ENCODE data around the gene SGSH. TPM values are rescaled to one million over a fixed set of nuclear protein-coding genes. Genes with fewer than 3 reads are reported as not detected.
A peak's percentile ranks its signal among the peaks of the same experiment; 100 is the strongest.

The SGSH gene
- total RNA-seq, 1 donor from 2014 or later: 7.2 TPM

- TF ChIP-seq CTCF (IDR thresholded peaks at IDR 0.05) (no peak), EZH2phosphoT487 (IDR thresholded peaks at IDR 0.05) (no peak), EZH2 (IDR thresholded peaks at IDR 0.05) (no peak)
These were observed 33.0 kb downstream of the SGSH start for GRCh38 chr17:80187090-80187489.

GRCh38 chr17:80185968-80186367 lies 34.2 kb downstream of the SGSH start:
- Histone ChIP-seq H2AFZ (replicated peaks) (no peak overlapping the region), H4K20me1 (ENCODE audit: low read depth) (no peaks in the 10 kb centered on the region), H3K9ac (no peak overlapping the region), H3F3A (ENCODE audit: low read depth) (peaks cover 8% of the 10 kb centered on the region), H3K4me2 (no peak overlapping the region), H3K27ac (no peak overlapping the region), H3K36me3 (no peaks in the 10 kb centered on the region), H3K4me3 (no peak overlapping the region), H3K79me2 (ENCODE audit: low read depth) (no peaks in the 10 kb centered on the region), H3K9me3 (ENCODE audit: low read depth) (no peaks in the 10 kb centered on the region), H3K27me3 (no peaks in the 10 kb centered on the region), H3K4me1 (peaks cover 16% of the 10 kb centered on the region)
- Mint-ChIP-seq H3K4me3 (no peak overlapping the region), H3K9me3 (no peaks in the 10 kb centered on the region), H3K4me1 (peaks cover 14% of the 10 kb centered on the region), H3K27ac (no peak overlapping the region), H3K27me3 (ENCODE audit: insufficient read depth, low read depth) (peaks cover 17% of the 10 kb centered on the region), H3K36me3 (no peaks in the 10 kb centered on the region)
- no peak for TF ChIP-seq EZH2phosphoT487 (IDR thresholded peaks at IDR 0.05)
- DNase-seq (ENCODE audit: low spot score): no peak

More at GRCh38 chr17:80187090-80187489, 33.0 kb downstream of the SGSH start:
- Histone ChIP-seq H3K9me3 (ENCODE audit: low read depth) (no peaks in the 10 kb centered on the region), H4K20me1 (ENCODE audit: low read depth) (no peaks in the 10 kb centered on the region), H3K4me1 (peaks cover 16% of the 10 kb centered on the region), H3K4me3 (no peak overlapping the region), H2AFZ (replicated peaks) (no peak overlapping the region), H3K27ac (no peak overlapping the region), H3K79me2 (ENCODE audit: low read depth) (no peaks in the 10 kb centered on the region), H3F3A (ENCODE audit: low read depth) (peaks cover 8% of the 10 kb centered on the region), H3K4me2 (no peak overlapping the region), H3K36me3 (no peaks in the 10 kb centered on the region), H3K9ac (no peak overlapping the region), H3K27me3 (no peaks in the 10 kb centered on the region)
- Mint-ChIP-seq H3K36me3 (no peaks in the 10 kb centered on the region), H3K27me3 (ENCODE audit: insufficient read depth, low read depth) (peaks cover 10% of the 10 kb centered on the region), H3K4me3 (no peak overlapping the region), H3K27ac (no peak overlapping the region), H3K9me3 (no peaks in the 10 kb centered on the region), H3K4me1 (peaks cover 21% of the 10 kb centered on the region)
- no peak for DNase-seq (ENCODE audit: low spot score)

GRCh38 chr17:80184423-80184714 lies 35.8 kb downstream of the SGSH start:
- H3K36me3 Mint-ChIP-seq: no peaks in the 10 kb centered on the region
- H2AFZ ChIP-seq (replicated peaks): peak overlapping the region; percentile 89
- no peak overlapping the region for H3K27ac ChIP-seq
- DNase-seq (ENCODE audit: low spot score): peak; percentile 71
- H3K9ac ChIP-seq: no peak overlapping the region
- no peaks in the 10 kb centered on the region for H3K9me3 Mint-ChIP-seq
- H4K20me1 ChIP-seq (ENCODE audit: low read depth): no peaks in the 10 kb centered on the region
- H3K4me1 Mint-ChIP-seq: peaks cover 14% of the 10 kb centered on the region
- H3K4me1 ChIP-seq: peaks cover 16% of the 10 kb centered on the region
- H3K4me3 Mint-ChIP-seq: no peak overlapping the region
- H3K27me3 Mint-ChIP-seq (ENCODE audit: insufficient read depth, low read depth): peaks cover 17% of the 10 kb centered on the region
- peak overlapping the region; percentile 91 for H3K27ac Mint-ChIP-seq
- H3K79me2 ChIP-seq (ENCODE audit: low read depth): no peaks in the 10 kb centered on the region
- H3K9me3 ChIP-seq (ENCODE audit: low read depth): no peaks in the 10 kb centered on the region
- peaks cover 8% of the 10 kb centered on the region for H3F3A ChIP-seq (ENCODE audit: low read depth)
- no peak for TF ChIP-seq EZH2phosphoT487 (IDR thresholded peaks at IDR 0.05)
- TF ChIP-seq EZH2 (IDR thresholded peaks at IDR 0.05): no peak
- no peak for TF ChIP-seq CTCF (IDR thresholded peaks at IDR 0.05)
- H3K27me3 ChIP-seq: no peaks in the 10 kb centered on the region
- no peak overlapping the region for H3K4me3 ChIP-seq
- H3K36me3 ChIP-seq: no peaks in the 10 kb centered on the region
- H3K4me2 ChIP-seq: peak overlapping the region; percentile 55

GRCh38 chr17:80183581-80184422 lies 36.3 kb downstream of the SGSH start:
- no peak for TF ChIP-seq CTCF (IDR thresholded peaks at IDR 0.05)
- TF ChIP-seq EZH2phosphoT487 (IDR thresholded peaks at IDR 0.05): no peak
- no peak for TF ChIP-seq EZH2 (IDR thresholded peaks at IDR 0.05)
- no peak overlapping the region for H3K4me3 Mint-ChIP-seq
- H3K27me3 ChIP-seq: no peaks in the 10 kb centered on the region
- H3K4me2 ChIP-seq: peak overlapping the region; percentile 55
- peaks cover 8% of the 10 kb centered on the region for H3F3A ChIP-seq (ENCODE audit: low read depth)
- H3K4me1 ChIP-seq: peaks cover 16% of the 10 kb centered on the region
- DNase-seq (ENCODE audit: low spot score): no peak
- H3K27me3 Mint-ChIP-seq (ENCODE audit: insufficient read depth, low read depth): peaks cover 17% of the 10 kb centered on the region
- no peak overlapping the region for H3K4me3 ChIP-seq
- H3K9me3 Mint-ChIP-seq: no peaks in the 10 kb centered on the region
- no peaks in the 10 kb centered on the region for H3K36me3 Mint-ChIP-seq
- H4K20me1 ChIP-seq (ENCODE audit: low read depth): no peaks in the 10 kb centered on the region
- no peaks in the 10 kb centered on the region for H3K9me3 ChIP-seq (ENCODE audit: low read depth)
- peak overlapping the region; percentile 91 for H3K27ac Mint-ChIP-seq
- H3K36me3 ChIP-seq: no peaks in the 10 kb centered on the region
- H3K4me1 Mint-ChIP-seq: peaks cover 18% of the 10 kb centered on the region
- H3K79me2 ChIP-seq (ENCODE audit: low read depth): no peaks in the 10 kb centered on the region
- H3K9ac ChIP-seq: no peak overlapping the region
- H2AFZ ChIP-seq (replicated peaks): peak overlapping the region; percentile 89
- H3K27ac ChIP-seq: no peak overlapping the region

Measured in neural progenitor cell (in vitro differentiated cells).